Activated CD8-positive, alpha-beta memory T cell treated with anti-CD3 and anti-CD28 coated beads, Interleukin-2, amount 50 U/mL, for 1 hour (primary cell): ENCODE measurements around the gene LSM10.

ENCODE experiments used
- DNase-seq: peaks from one replicate; pipeline ENCODE4 v3.0.0-alpha.2; 2020; ENCODE audit errors: extremely low read depth

Gene LSM10

GRCh38 chr1:36383240-36383639 lies 14.5 kb downstream of the LSM10 start:
- no peak for DNase-seq

- no peak for DNase-seq
These were observed 15.0 kb downstream of the LSM10 start for GRCh38 chr1:36382669-36383068.

GRCh38 chr1:36382231-36382630 lies 15.5 kb downstream of the LSM10 start:
- no peak for DNase-seq

- DNase-seq: no peak
These were observed 16.3 kb downstream of the LSM10 start for GRCh38 chr1:36381405-36381804.

GRCh38 chr1:36380782-36381181 lies 16.9 kb downstream of the LSM10 start:
- no peak for DNase-seq

- DNase-seq: no peak
These were observed 17.5 kb downstream of the LSM10 start for GRCh38 chr1:36380143-36380619.

- no peak for DNase-seq
These were observed 19.8 kb downstream of the LSM10 start for GRCh38 chr1:36377791-36378492.

GRCh38 chr1:36372617-36373016 lies 25.1 kb downstream of the LSM10 start:
- no peak for DNase-seq

- peak; percentile 53 for DNase-seq
These were observed 28.4 kb downstream of the LSM10 start for GRCh38 chr1:36369061-36369861.

GRCh38 chr1:36367798-36368197 lies 29.9 kb downstream of the LSM10 start:
- DNase-seq: no peak

GRCh38 chr1:36367066-36367465 lies 30.6 kb downstream of the LSM10 start:
- no peak for DNase-seq

- DNase-seq: peak; percentile 54
These were observed 31.5 kb downstream of the LSM10 start for GRCh38 chr1:36366091-36366661.

GRCh38 chr1:36365381-36365780 lies 32.3 kb downstream of the LSM10 start:
- DNase-seq: no peak

GRCh38 chr1:36359911-36360550 lies 37.7 kb downstream of the LSM10 start:
- DNase-seq: no peak

GRCh38 chr1:36359383-36359782 lies 38.3 kb downstream of the LSM10 start:
- no peak for DNase-seq

- no peak for DNase-seq
These were observed 39.1 kb downstream of the LSM10 start for GRCh38 chr1:36358514-36359084.

- DNase-seq: no peak
These were observed 41.9 kb downstream of the LSM10 start for GRCh38 chr1:36355811-36356210.

- no peak for DNase-seq
These were observed 43.2 kb downstream of the LSM10 start for GRCh38 chr1:36354486-36354885.

- DNase-seq: no peak
These were observed 44.5 kb downstream of the LSM10 start for GRCh38 chr1:36352910-36353878.

- no peak for DNase-seq
These were observed 45.4 kb downstream of the LSM10 start for GRCh38 chr1:36352125-36352909.
